Measurements from ENCODE around the gene SUB1.
"Not testable (repeated sequence)": the region's sequence is repeated elsewhere in the genome, so short reads cannot be mapped to it uniquely, and the experiment has no call there.

The SUB1 gene

DNA sequence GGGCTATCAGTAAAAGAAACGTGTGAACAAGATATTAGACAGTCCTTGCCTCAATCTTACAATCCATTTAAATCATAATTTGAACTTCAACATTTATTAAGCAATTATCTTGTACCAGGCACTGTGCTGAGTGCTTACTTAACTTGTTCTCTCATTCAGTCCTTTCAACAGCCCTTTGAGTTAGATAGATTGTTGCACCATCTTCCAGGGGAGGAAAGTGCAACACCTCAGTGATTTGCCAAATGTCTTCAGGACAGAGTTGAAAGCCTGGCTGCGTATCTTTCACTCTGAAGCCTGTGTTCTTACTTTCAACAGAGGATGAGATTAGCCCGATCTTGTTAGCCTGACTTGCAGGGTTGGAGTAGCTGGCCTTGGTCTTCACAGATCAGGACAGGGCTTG is 34.2 kb upstream of the SUB1 start:
- Histone ChIP-seq H3K9me2 (replicated peaks; ENCODE audit: insufficient read depth, low read length) (no peaks in the 10 kb centered on the region), H4K20me1 (ENCODE audit: insufficient read depth, low read length) (no peaks in the 10 kb centered on the region), H3F3A (ENCODE audit: insufficient read depth, low read length) (no peaks in the 10 kb centered on the region; the same call in 1 of the 2 replicates), H3K9me3 (replicated peaks; ENCODE audit: insufficient read depth, low read length) (no peaks in the 10 kb centered on the region), H3K4me3 (ENCODE audit: low read length) (no peak overlapping the region), H3K4me2 (ENCODE audit: low read depth, low read length) (no peak overlapping the region), H3K9ac (ENCODE audit: low read length) (no peak overlapping the region), H3K79me2 (ENCODE audit: low read length) (peaks cover 33% of the 10 kb centered on the region), H3K36me3 (replicated peaks; ENCODE audit: insufficient read depth, low read length) (no peaks in the 10 kb centered on the region), H3K27me3 (replicated peaks; ENCODE audit: insufficient read depth, low read length) (no peaks in the 10 kb centered on the region), H3K27ac (ENCODE audit: low read length) (no peak overlapping the region), H2AFZ (ENCODE audit: low read length) (no peak overlapping the region), H3K4me1 (ENCODE audit: low read length) (0 out of 2 replicates have a peak, but pooled peaks cover 7% of the 10 kb centered on the region)
- no peak for DNase-seq
- no peak for TF ChIP-seq EZH2 (optimal IDR thresholded peaks at IDR 0.05; ENCODE audit: low read depth, low read length)

DNA sequence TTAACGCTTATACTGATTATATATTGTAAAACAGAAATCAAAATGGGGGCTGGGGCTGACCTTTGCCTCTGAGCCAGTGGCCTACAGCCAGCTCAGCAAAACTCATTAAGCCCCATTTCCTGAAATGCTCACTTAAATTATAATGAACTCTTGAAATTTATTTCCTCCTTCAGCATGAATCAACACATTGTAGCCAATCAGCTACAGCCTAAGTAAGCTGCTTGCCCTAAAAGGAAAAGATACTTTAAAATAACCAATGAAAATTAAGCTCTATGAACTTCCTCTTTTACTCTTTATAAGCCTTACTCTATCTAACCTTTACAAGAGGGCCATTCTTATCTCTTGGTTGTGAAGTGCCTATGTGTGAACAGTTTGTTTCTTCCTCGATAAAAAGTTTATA is 33.5 kb upstream of the SUB1 start:
- no peaks in the 10 kb centered on the region for H3K9me2 ChIP-seq (replicated peaks; ENCODE audit: insufficient read depth, low read length)
- TF ChIP-seq EZH2phosphoT487 (IDR thresholded peaks at IDR 0.05; ENCODE audit: low read length) (no peak), EZH2 (optimal IDR thresholded peaks at IDR 0.05; ENCODE audit: low read depth, low read length) (no peak)
- TF ChIP-seq, protein P1, sequence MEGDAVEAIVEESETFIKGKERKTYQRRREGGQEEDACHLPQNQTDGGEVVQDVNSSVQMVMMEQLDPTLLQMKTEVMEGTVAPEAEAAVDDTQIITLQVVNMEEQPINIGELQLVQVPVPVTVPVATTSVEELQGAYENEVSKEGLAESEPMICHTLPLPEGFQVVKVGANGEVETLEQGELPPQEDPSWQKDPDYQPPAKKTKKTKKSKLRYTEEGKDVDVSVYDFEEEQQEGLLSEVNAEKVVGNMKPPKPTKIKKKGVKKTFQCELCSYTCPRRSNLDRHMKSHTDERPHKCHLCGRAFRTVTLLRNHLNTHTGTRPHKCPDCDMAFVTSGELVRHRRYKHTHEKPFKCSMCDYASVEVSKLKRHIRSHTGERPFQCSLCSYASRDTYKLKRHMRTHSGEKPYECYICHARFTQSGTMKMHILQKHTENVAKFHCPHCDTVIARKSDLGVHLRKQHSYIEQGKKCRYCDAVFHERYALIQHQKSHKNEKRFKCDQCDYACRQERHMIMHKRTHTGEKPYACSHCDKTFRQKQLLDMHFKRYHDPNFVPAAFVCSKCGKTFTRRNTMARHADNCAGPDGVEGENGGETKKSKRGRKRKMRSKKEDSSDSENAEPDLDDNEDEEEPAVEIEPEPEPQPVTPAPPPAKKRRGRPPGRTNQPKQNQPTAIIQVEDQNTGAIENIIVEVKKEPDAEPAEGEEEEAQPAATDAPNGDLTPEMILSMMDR (IDR thresholded peaks at IDR 0.05; ENCODE audit: low read length) = no peak
- H3K9ac ChIP-seq (ENCODE audit: low read length) = no peak overlapping the region
- H3F3A ChIP-seq (ENCODE audit: insufficient read depth, low read length) = no peaks in the 10 kb centered on the region; the same call in 1 of the 2 replicates
- H3K4me2 ChIP-seq (ENCODE audit: low read depth, low read length) = no peak overlapping the region
- H3K4me1 ChIP-seq (ENCODE audit: low read length) = 0 out of 2 replicates have a peak, but pooled peaks cover 7% of the 10 kb centered on the region
- no peak for DNase-seq
- no peak overlapping the region for H3K4me3 ChIP-seq (ENCODE audit: low read length)
- peaks cover 30% of the 10 kb centered on the region for H3K79me2 ChIP-seq (ENCODE audit: low read length)
- H3K27me3 ChIP-seq (replicated peaks; ENCODE audit: insufficient read depth, low read length) = no peaks in the 10 kb centered on the region
- no peaks in the 10 kb centered on the region for H3K9me3 ChIP-seq (replicated peaks; ENCODE audit: insufficient read depth, low read length)
- no peaks in the 10 kb centered on the region for H4K20me1 ChIP-seq (ENCODE audit: insufficient read depth, low read length)
- no peak overlapping the region for H3K27ac ChIP-seq (ENCODE audit: low read length)
- no peak overlapping the region for H2AFZ ChIP-seq (ENCODE audit: low read length)
- no peaks in the 10 kb centered on the region for H3K36me3 ChIP-seq (replicated peaks; ENCODE audit: insufficient read depth, low read length)

DNA sequence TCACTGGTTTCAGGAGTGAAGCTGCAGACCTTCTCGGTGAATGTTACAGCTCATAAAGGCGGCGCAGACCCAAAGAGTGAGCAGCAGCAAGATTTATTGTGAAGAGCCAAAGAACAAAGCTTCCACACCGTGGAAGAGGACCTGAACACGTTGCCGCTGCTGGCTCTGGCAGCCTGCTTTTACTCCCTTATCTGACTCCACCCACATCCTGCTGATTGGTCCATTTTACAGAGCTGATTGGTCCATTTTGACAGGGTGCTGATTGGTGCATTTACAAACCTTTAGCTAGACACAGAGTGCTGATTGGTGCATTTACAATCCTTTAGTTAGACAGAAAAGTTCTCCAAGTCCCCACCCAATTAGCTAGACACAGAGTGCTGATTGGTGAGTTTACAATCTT is 32.9 kb upstream of the SUB1 start:
- H3K9me3 ChIP-seq (replicated peaks; ENCODE audit: insufficient read depth, low read length); H3K4me2 ChIP-seq (ENCODE audit: low read depth, low read length); DNase-seq; H3K36me3 ChIP-seq (replicated peaks; ENCODE audit: insufficient read depth, low read length); H3K4me3 ChIP-seq (ENCODE audit: low read length); H3F3A ChIP-seq (ENCODE audit: insufficient read depth, low read length); H3K27ac ChIP-seq (ENCODE audit: low read length); H4K20me1 ChIP-seq (ENCODE audit: insufficient read depth, low read length); H3K9me2 ChIP-seq (replicated peaks; ENCODE audit: insufficient read depth, low read length); H3K27me3 ChIP-seq (replicated peaks; ENCODE audit: insufficient read depth, low read length); H3K9ac ChIP-seq (ENCODE audit: low read length); H2AFZ ChIP-seq (ENCODE audit: low read length); H3K4me1 ChIP-seq (ENCODE audit: low read length): not testable (repeated sequence)
- peaks cover 25% of the 10 kb centered on the region for H3K79me2 ChIP-seq (ENCODE audit: low read length)

DNA sequence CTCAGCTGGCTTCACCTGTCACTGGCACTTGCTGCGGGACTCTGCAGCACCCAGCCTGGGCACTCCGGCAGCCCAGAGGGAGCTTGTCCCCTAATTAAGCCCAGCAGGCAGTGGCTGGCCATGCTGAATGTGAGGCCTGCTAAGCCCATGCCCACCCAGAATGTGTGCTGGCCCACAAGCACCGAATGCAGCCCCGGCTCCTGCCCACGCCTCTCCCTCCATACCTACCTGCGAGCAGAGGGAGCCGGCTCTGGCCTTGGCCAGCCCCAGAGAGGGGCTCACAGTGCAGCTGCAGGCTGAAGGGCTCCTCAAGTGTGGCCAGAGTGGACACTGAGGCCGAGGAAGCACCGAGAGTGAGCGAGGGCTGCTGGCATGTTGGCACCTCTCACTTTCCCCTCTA is 32.4 kb upstream of the SUB1 start:
- Histone ChIP-seq H3F3A (ENCODE audit: insufficient read depth, low read length) (no peaks in the 10 kb centered on the region; the same call in 1 of the 2 replicates), H2AFZ (ENCODE audit: low read length) (no peak overlapping the region), H3K36me3 (replicated peaks; ENCODE audit: insufficient read depth, low read length) (no peaks in the 10 kb centered on the region), H4K20me1 (ENCODE audit: insufficient read depth, low read length) (no peaks in the 10 kb centered on the region), H3K4me3 (ENCODE audit: low read length) (no peak overlapping the region), H3K9ac (ENCODE audit: low read length) (no peak overlapping the region), H3K4me1 (ENCODE audit: low read length) (0 out of 2 replicates have a peak, but pooled peaks cover 7% of the 10 kb centered on the region), H3K27me3 (replicated peaks; ENCODE audit: insufficient read depth, low read length) (no peaks in the 10 kb centered on the region), H3K79me2 (ENCODE audit: low read length) (peaks cover 24% of the 10 kb centered on the region), H3K27ac (ENCODE audit: low read length) (no peak overlapping the region), H3K9me3 (replicated peaks; ENCODE audit: insufficient read depth, low read length) (no peaks in the 10 kb centered on the region), H3K4me2 (ENCODE audit: low read depth, low read length) (no peak overlapping the region), H3K9me2 (replicated peaks; ENCODE audit: insufficient read depth, low read length) (no peaks in the 10 kb centered on the region)
- DNase-seq = no peak
- TF ChIP-seq, protein P1 (IDR thresholded peaks at IDR 0.05; ENCODE audit: low read length) = no peak
- no peak for TF ChIP-seq EZH2 (optimal IDR thresholded peaks at IDR 0.05; ENCODE audit: low read depth, low read length)
- TF ChIP-seq EZH2phosphoT487 (IDR thresholded peaks at IDR 0.05; ENCODE audit: low read length) = no peak

DNA sequence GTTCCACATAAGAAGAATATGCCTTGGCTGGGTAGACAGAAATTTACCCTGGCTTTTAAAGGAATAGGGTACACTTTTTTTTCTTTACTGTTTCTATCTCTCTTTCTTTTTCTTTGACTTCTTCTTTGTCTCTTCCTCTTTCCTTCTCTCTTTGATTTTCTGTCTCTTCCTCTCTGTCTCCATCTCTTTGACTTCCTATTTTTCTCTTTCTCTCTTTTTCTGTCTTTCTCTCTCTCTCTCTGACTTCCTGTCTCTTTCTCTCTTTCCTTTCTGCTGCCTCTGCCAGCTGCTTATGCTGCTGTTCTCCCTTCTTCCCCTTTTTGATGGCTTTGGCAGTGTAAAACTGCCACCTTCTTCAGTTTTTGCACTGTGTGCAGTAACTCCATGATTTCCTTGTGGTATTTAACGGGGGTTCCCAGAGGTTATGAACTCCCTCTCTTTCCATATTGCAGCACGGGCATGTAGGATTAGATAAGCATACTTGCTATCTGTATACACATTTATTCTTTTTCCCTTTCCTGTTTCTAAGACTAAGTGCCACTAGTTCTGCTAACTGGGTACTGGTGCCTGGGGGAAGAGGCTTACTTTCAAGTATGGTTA is 31.1 kb upstream of the SUB1 start:
- not testable (repeated sequence) for H2AFZ ChIP-seq (ENCODE audit: low read length); H3K36me3 ChIP-seq (replicated peaks; ENCODE audit: insufficient read depth, low read length); H3K27ac ChIP-seq (ENCODE audit: low read length); H3K27me3 ChIP-seq (replicated peaks; ENCODE audit: insufficient read depth, low read length); H3K4me1 ChIP-seq (ENCODE audit: low read length); H3F3A ChIP-seq (ENCODE audit: insufficient read depth, low read length); H3K4me3 ChIP-seq (ENCODE audit: low read length); DNase-seq; H4K20me1 ChIP-seq (ENCODE audit: insufficient read depth, low read length); H3K4me2 ChIP-seq (ENCODE audit: low read depth, low read length); H3K9me2 ChIP-seq (replicated peaks; ENCODE audit: insufficient read depth, low read length); H3K9ac ChIP-seq (ENCODE audit: low read length); H3K9me3 ChIP-seq (replicated peaks; ENCODE audit: insufficient read depth, low read length)
- peaks cover 15% of the 10 kb centered on the region for H3K79me2 ChIP-seq (ENCODE audit: low read length)

DNA sequence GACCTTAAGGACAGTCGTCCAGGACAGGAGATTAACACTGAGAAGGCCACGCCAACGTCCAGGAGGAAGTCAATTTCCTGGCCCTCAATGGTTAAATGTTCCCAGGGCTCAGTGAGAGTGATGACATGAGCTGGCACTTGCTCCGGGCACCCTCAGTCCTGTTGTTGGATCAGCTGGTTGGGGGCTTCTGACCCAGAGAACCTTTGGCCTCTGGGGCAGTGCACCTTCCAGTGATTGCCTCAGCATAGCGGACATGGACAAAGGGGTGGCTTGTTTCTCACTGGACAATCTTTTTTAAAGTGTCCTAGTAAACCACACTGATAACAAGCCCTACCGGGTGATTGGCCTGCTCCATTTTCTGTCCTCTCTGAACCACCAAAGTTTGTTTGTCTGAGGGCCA is 28.8 kb upstream of the SUB1 start:
- not testable (repeated sequence) for DNase-seq; H3K4me3 ChIP-seq (ENCODE audit: low read length); H3K4me2 ChIP-seq (ENCODE audit: low read depth, low read length); H3K9me3 ChIP-seq (replicated peaks; ENCODE audit: insufficient read depth, low read length); H3K79me2 ChIP-seq (ENCODE audit: low read length); H3K9ac ChIP-seq (ENCODE audit: low read length); H3K27me3 ChIP-seq (replicated peaks; ENCODE audit: insufficient read depth, low read length); H3K4me1 ChIP-seq (ENCODE audit: low read length); H2AFZ ChIP-seq (ENCODE audit: low read length); H3K9me2 ChIP-seq (replicated peaks; ENCODE audit: insufficient read depth, low read length); H4K20me1 ChIP-seq (ENCODE audit: insufficient read depth, low read length); H3K36me3 ChIP-seq (replicated peaks; ENCODE audit: insufficient read depth, low read length); H3K27ac ChIP-seq (ENCODE audit: low read length); H3F3A ChIP-seq (ENCODE audit: insufficient read depth, low read length)
